SK-N-SH (cell line): ENCODE results near the gene TBRG4.

Experiments
- EZH2phosphoT487 ChIP-seq: fragments of 200-600 bp; sonication (generic); IDR thresholded peaks from 2 replicates; pipeline ENCODE4 v1.6.1; 2017; ENCODE audit warnings: low read depth, mixed run types, mild to moderate bottlenecking, antibody characterized with exemption, moderate library complexity, borderline replicate concordance
- TF ChIP-seq, protein P1 (sequence below): fragments of 200-600 bp; sonication (generic); IDR thresholded peaks from 2 replicates; pipeline ENCODE4 v1.6.1; 2017; ENCODE audit warnings: antibody characterized with exemption, mild to moderate bottlenecking, moderate library complexity

DNA sequence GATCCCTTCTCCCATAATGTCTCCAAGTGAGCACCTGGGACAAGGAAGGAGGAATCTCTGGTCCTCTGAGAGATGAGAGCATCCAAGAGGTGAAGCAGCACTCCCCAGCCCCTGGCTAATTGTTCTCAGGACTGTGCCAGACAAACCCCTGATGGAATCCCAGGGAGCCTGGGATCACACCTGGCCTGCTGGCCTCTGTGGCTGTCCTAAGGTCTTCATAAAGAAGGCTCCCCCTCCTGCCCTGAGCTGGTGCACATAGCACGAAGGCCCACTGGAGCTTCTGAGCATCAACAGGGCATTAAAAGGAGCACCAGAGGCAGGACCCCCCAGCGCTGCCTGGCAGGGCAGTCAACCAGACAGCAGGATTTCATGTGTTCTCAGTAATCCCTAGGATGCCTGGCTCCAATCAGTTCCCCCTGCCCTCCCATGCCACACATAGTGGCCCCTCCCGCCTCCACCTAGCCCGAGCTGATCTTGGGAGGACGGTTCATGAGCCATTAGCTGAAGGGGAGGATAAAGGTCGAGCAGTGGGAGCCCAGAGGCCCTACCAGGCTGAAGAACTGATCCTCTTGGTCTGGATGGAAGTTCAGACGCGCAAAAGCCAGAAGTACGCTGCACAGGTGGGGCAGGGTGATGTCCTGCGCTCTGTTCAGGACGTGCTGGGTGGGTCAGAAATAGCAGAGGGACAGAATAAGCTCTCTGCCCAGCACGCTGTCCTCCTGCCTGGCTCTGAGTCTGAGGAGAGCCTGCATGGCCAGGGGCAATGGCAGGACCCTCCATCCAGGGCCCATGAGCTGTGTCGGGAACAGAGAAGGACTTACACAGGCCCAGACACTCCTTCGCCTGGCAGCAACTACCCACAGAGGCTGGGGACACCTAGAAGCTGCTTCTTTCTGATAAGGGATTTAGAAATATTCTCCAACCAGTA, 8.4 kb downstream of the TBRG4 start:
- no peak for TF ChIP-seq EZH2phosphoT487
- TF ChIP-seq, protein P1, sequence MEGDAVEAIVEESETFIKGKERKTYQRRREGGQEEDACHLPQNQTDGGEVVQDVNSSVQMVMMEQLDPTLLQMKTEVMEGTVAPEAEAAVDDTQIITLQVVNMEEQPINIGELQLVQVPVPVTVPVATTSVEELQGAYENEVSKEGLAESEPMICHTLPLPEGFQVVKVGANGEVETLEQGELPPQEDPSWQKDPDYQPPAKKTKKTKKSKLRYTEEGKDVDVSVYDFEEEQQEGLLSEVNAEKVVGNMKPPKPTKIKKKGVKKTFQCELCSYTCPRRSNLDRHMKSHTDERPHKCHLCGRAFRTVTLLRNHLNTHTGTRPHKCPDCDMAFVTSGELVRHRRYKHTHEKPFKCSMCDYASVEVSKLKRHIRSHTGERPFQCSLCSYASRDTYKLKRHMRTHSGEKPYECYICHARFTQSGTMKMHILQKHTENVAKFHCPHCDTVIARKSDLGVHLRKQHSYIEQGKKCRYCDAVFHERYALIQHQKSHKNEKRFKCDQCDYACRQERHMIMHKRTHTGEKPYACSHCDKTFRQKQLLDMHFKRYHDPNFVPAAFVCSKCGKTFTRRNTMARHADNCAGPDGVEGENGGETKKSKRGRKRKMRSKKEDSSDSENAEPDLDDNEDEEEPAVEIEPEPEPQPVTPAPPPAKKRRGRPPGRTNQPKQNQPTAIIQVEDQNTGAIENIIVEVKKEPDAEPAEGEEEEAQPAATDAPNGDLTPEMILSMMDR, result no peak
